Esophagus squamous epithelium (tissue), 5 donors: Measurements from ENCODE around the gene MAPRE3. TPM values are rescaled to one million over a fixed set of nuclear protein-coding genes. Genes with fewer than 3 reads are reported as not detected.

ENCODE experiments used
- DNase-seq: peaks from one replicate; lab custom pipeline; 2025; lab: John Stamatoyannopoulos, UW
- H3K27ac ChIP-seq, 4 donors: fragments of 200-600 bp; sonication (generic); one replicate each; pipeline ENCODE4 v1.5.1; 2016 to 2019; ENCODE audit warnings: mild to moderate bottlenecking in 1 of 4
- H3K27me3 ChIP-seq, 4 donors: fragments of 200-600 bp; sonication (generic); 1 replicate in 3 of 4; 2 replicates in 1 of 4; pipeline versions ENCODE4 v1.5.1 to v1.6.0; 2017 to 2021; ENCODE audit warnings: antibody characterized with exemption in 1 of 4
- H3K36me3 ChIP-seq, 3 donors: fragments of 200-600 bp; sonication (generic); one replicate each; pipeline ENCODE4 v1.5.1; 2016 to 2019
- H3K4me1 ChIP-seq, 3 donors: fragments of 200-600 bp; sonication (generic); one replicate each; pipeline ENCODE4 v1.5.1; 2017 to 2019
- H3K4me3 ChIP-seq, 4 donors: fragments of 200-600 bp; sonication (generic); 1 replicate in 3 of 4; 2 replicates in 1 of 4; pipeline ENCODE4 v1.5.1; 2016 to 2019; ENCODE audit warnings: mild to moderate bottlenecking in 2 of 4, moderate library complexity in 1 of 4
- H3K9me3 ChIP-seq, 3 donors: fragments of 200-600 bp; sonication (generic); one replicate each; pipeline ENCODE4 v1.5.1; 2016 to 2019
- CTCF ChIP-seq, 6 experiments: fragments of 450-650 bp in 4 of 6; fragments of 200-600 bp in 2 of 6; sonication (generic) in 2 of 6; IDR thresholded peaks; one replicate each; pipeline ENCODE4 v1.5.1; 2016 to 2019; ENCODE audit warnings: antibody characterized with exemption in 6 of 6, mild to moderate bottlenecking in 4 of 6, moderate library complexity in 4 of 6
- POLR2A ChIP-seq, 4 donors: fragments of 450-650 bp; IDR thresholded peaks; one replicate each; pipeline ENCODE4 v1.6.1; 2017; ENCODE audit warnings: antibody characterized with exemption in 4 of 4, mild to moderate bottlenecking in 4 of 4, moderate library complexity in 3 of 4
- WGBS, 2 donors: methylation state at CpG; one replicate each; pipeline ENCODE4 v1.1.5; 2018; 5-methylcytosine and 5-hydroxymethylcytosine counted together
- intact Hi-C: fragments of 100-400 bp; cut with DNase I; formaldehyde crosslinking; loops from one replicate; pipeline ENCODE4 v1.15.0; 2022
- total RNA-seq, 4 donors: library from RNA; depleted of rRNA; stranded (reverse); fragments of >200 nt; gene quantifications; one replicate each; pipeline ENCODE4 v1.1.0, GENCODE V29; 2016
- donor health status: DM: yes; HTN: yes; CAD: no.

MAPRE3 gene
- total RNA-seq, 4 donors from 2014 or later: 4.4 to 7.6 (median 5.2) TPM

GRCh38 chr2:26957534-26957933, 12.9 kb upstream of the MAPRE3 start:
- TF ChIP-seq POLR2A (IDR thresholded peaks at IDR 0.05) (no peak), CTCF (IDR thresholded peaks at IDR 0.05) (no peak)
- H3K36me3 ChIP-seq: no peaks in the 10 kb centered on the region
- DNase-seq: no peak
- H3K27ac ChIP-seq: no peak overlapping the region
- intact Hi-C loops: no loop called here
- H3K9me3 ChIP-seq: no peaks in the 10 kb centered on the region
- peaks cover 0 to 78% (median 2%) of the 10 kb centered on the region in 4 donors for H3K27me3 ChIP-seq
- no peak overlapping the region for H3K4me3 ChIP-seq
- H3K4me1 ChIP-seq: peaks cover 0 to 7% (median 4%) of the 10 kb centered on the region in 3 donors
- 62 to 72% methylated on average over 3 of the region's 3 CpGs for WGBS, 2 donors

DNA sequence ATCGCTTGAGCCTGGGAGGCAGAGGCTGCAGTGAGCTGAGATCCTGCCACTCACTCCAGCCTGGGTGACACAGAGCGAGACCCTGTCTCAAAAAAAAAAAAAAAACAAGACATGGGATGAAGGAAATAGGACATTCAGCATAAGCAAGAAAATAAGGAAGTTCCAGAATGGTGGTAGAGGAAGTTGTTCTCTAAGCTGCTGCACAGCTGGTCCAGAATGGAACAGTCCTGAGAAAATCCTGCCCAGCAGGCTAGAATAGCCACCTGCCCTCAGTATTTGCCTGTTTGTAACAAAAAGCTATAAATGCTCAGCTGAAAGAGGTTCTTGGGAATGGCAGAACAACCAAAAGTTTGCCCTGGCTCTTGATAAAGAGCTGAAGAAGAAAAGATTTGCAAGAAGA, 11.1 kb upstream of the MAPRE3 start:
- DNase-seq: no peak
- no peaks in the 10 kb centered on the region for H3K36me3 ChIP-seq
- H3K4me3 ChIP-seq: no peak overlapping the region
- H3K27me3 ChIP-seq: peaks cover 0 to 66% (median 2%) of the 10 kb centered on the region in 4 donors
- TF ChIP-seq POLR2A (IDR thresholded peaks at IDR 0.05) (no peak), CTCF (IDR thresholded peaks at IDR 0.05) (no peak)
- 63 to 72% methylated on average over 2 of the region's 2 CpGs for WGBS, 2 donors
- no peak overlapping the region for H3K27ac ChIP-seq
- no peaks in the 10 kb centered on the region for H3K9me3 ChIP-seq
- intact Hi-C loops: no loop called here
- H3K4me1 ChIP-seq: peaks cover 0 to 7% (median 4%) of the 10 kb centered on the region in 3 donors

DNA sequence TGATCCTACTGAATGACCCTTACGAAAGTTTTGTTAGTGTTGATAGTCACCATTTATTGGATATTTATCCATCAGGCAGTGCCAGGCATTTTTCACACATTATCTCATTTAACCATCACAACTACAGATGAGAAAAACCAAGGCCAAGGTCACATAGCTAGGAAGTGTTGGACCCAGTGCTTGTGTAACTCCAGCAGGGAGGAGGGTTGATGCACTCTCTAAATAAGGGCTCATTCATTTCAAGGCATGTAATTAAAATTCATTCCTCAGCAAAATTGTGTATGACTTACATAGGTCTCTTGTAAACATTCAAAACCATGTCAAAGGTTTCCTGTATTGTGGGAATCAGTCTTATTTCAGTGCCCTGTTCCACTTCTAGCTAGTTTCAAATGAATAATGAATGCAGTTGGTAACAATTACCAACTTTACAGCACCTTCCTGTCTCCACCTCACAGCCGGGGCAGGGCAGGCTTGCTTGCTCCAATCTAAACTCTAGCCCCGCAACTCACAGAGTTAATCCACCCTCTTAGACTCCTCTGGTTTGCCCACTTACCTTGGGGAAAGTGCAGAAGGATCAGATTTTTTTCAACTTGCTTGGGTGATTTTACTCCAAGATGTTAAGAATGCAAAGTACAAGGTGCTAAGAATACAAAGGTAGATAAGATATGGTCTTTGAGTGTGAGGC, 5.8 kb upstream of the MAPRE3 start:
- no peak for TF ChIP-seq CTCF (IDR thresholded peaks at IDR 0.05)
- TF ChIP-seq POLR2A (IDR thresholded peaks at IDR 0.05): no peak
- no peak overlapping the region for H3K4me3 ChIP-seq
- H3K27me3 ChIP-seq: peaks cover 0 to 48% (median 0%) of the 10 kb centered on the region in 4 donors
- peaks cover 0 to 7% (median 4%) of the 10 kb centered on the region in 3 donors for H3K4me1 ChIP-seq
- no peak for DNase-seq
- no peaks in the 10 kb centered on the region for H3K9me3 ChIP-seq
- WGBS, 2 donors: 40 to 42% methylated on average over 3 of the region's 3 CpGs
- intact Hi-C loops: loop anchor here (5.0 kb wide), 2 partner anchors 53 to 123 kb away; partner anchors contain the start of gene KHK
- no peaks in the 10 kb centered on the region for H3K36me3 ChIP-seq
- no peak overlapping the region for H3K27ac ChIP-seq

GRCh38 chr2:26968001-26968400, 2.4 kb upstream of the MAPRE3 start:
- no peak overlapping the region for H3K27ac ChIP-seq
- H3K4me3 ChIP-seq: no peak overlapping the region
- peaks cover 0 to 32% (median 0%) of the 10 kb centered on the region in 4 donors for H3K27me3 ChIP-seq
- no peaks in the 10 kb centered on the region for H3K36me3 ChIP-seq
- WGBS, 2 donors: 61 to 72% methylated on average over 3 of the region's 3 CpGs
- intact Hi-C loops: no loop called here
- no peak for DNase-seq
- H3K4me1 ChIP-seq: peaks cover 16 to 32% (median 17%) of the 10 kb centered on the region in 3 donors
- TF ChIP-seq CTCF (IDR thresholded peaks at IDR 0.05): no peak
- no peaks in the 10 kb centered on the region for H3K9me3 ChIP-seq

GRCh38 chr2:26969077-26969844, 1.2 kb upstream of the MAPRE3 start:
- H3K4me3 ChIP-seq: no peak overlapping the region
- no peak for DNase-seq
- H3K9me3 ChIP-seq: no peaks in the 10 kb centered on the region
- H3K4me1 ChIP-seq: peaks cover 16 to 32% (median 17%) of the 10 kb centered on the region in 3 donors
- 65 to 68% methylated on average over 10 of the region's 10 CpGs for WGBS, 2 donors
- no peaks in the 10 kb centered on the region for H3K36me3 ChIP-seq
- peaks cover 0 to 32% (median 0%) of the 10 kb centered on the region in 4 donors for H3K27me3 ChIP-seq
- no peak for TF ChIP-seq POLR2A (IDR thresholded peaks at IDR 0.05)
- no peak for TF ChIP-seq CTCF (IDR thresholded peaks at IDR 0.05)
- intact Hi-C loops: no loop called here
- no peak overlapping the region for H3K27ac ChIP-seq
